Gastroesophageal sphincter (tissue), 3 donors: ENCODE data around the gene VCX3A.

ENCODE experiments used
- CTCF ChIP-seq, 4 experiments: fragments of 200-600 bp in 2 of 4; fragments of 450-650 bp in 2 of 4; sonication (generic) in 1 of 4; IDR thresholded peaks; one replicate each; pipeline ENCODE4 v1.5.1; 2017 to 2019; ENCODE audit warnings: antibody characterized with exemption in 4 of 4, mild to moderate bottlenecking in 2 of 4, moderate library complexity in 2 of 4
- EP300 ChIP-seq: sonication (generic); formaldehyde crosslinking; IDR thresholded peaks from one replicate; pipeline ENCODE4 v1.6.1; 2017; ENCODE audit warnings: antibody characterized with exemption, mild to moderate bottlenecking
- POLR2A ChIP-seq, 2 donors: fragments of 450-650 bp; IDR thresholded peaks; one replicate each; pipeline ENCODE4 v1.6.1; 2017; ENCODE audit warnings: antibody characterized with exemption in 2 of 2, mild to moderate bottlenecking in 2 of 2, moderate library complexity in 1 of 2
- POLR2AphosphoS5 ChIP-seq: sonication (generic); formaldehyde crosslinking; IDR thresholded peaks from one replicate; pipeline ENCODE4 v1.6.1; 2017; ENCODE audit warnings: antibody characterized with exemption

DNA sequence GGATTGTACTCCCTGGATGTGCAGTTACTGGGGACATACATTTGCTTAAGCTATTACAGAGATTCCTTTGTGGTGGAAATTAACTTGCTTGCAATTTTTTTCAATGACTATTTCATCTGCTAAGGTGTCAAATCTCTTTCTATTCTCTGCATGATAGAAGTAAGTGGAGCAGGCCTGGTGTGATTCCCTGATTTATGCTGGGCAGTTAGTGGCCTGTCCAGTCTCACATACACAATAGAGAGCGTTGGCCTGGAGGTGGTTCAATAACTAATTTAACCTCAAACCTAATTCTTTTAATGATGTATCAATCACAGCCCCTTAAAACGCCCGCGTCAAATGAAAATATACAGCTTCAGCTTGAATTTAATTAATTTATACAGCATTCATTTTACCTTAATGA is 28.5 kb downstream of the VCX3A start:
- no peak for TF ChIP-seq CTCF (IDR thresholded peaks at IDR 0.05)
- TF ChIP-seq EP300: no peak
- TF ChIP-seq POLR2A (IDR thresholded peaks at IDR 0.05): no peak
- no peak for TF ChIP-seq POLR2AphosphoS5
